Testis (tissue), 2 donors: ENCODE results near the gene TWNK.
"Not testable (repeated sequence)": the region's sequence is repeated elsewhere in the genome, so short reads cannot be mapped to it uniquely, and the experiment has no call there.

Experiments
- CTCF ChIP-seq, 3 experiments: fragments of 450-650 bp in 2 of 3; fragments of 200-600 bp in 1 of 3; sonication (generic) in 1 of 3; IDR thresholded peaks; one replicate each; pipeline ENCODE4 v1.5.1; 2016 to 2019; ENCODE audit warnings: antibody characterized with exemption in 3 of 3, mild to moderate bottlenecking in 2 of 3, moderate library complexity in 1 of 3
- POLR2A ChIP-seq: fragments of 450-650 bp; IDR thresholded peaks from one replicate; pipeline ENCODE4 v1.6.1; 2017; ENCODE audit warnings: antibody characterized with exemption, mild to moderate bottlenecking, moderate library complexity

DNA sequence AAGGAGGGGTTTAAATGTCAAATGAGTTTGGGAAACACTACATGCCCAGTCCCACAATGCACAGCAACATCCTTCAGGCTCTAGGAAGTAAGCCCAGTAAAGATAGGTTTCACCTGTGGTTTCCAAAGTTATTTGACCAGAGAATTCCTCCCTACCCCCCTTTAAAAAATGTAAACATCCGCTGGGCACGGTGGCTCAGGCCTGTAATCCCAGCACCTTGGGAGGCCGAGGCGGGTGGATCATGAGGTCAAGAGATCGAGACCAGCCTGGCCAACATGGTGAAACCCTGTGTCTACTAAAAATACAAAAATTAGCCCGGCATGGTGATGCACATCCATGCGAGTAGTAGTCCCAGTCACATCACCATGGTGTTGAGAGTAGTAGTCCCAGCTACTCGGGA is 11.9 kb upstream of the TWNK start:
- TF ChIP-seq CTCF (IDR thresholded peaks at IDR 0.05); POLR2A: not testable (repeated sequence)
